Esophagus muscularis mucosa (tissue), 3 donors: ENCODE data around the gene MTMR12.

Experiments used
- CTCF ChIP-seq, 3 experiments: fragments of 200-600 bp in 2 of 3; fragments of 450-650 bp in 1 of 3; sonication (generic) in 2 of 3; IDR thresholded peaks; one replicate each; pipeline ENCODE4 v1.5.1; 2017 to 2019; ENCODE audit warnings: antibody characterized with exemption in 3 of 3, mild to moderate bottlenecking in 2 of 3, moderate library complexity in 1 of 3
- EP300 ChIP-seq: sonication (generic); formaldehyde crosslinking; IDR thresholded peaks from one replicate; pipeline ENCODE4 v1.6.1; 2017; ENCODE audit warnings: antibody characterized with exemption

GRCh38 chr5:32228816-32229215 is 83.9 kb downstream of the MTMR12 start:
- TF ChIP-seq CTCF (IDR thresholded peaks at IDR 0.05) (no peak), EP300 (no peak)
